HuH-7.5 (cell line): ENCODE measurements around the gene GPC5.
"Not testable (repeated sequence)": the region's sequence is repeated elsewhere in the genome, so short reads cannot be mapped to it uniquely, and the experiment has no call there.

Experiments used
- DNase-seq: peaks from one replicate; pipeline ENCODE4 v3.0.0; 2011; ENCODE audit warnings: low spot score

GPC5 gene

DNA sequence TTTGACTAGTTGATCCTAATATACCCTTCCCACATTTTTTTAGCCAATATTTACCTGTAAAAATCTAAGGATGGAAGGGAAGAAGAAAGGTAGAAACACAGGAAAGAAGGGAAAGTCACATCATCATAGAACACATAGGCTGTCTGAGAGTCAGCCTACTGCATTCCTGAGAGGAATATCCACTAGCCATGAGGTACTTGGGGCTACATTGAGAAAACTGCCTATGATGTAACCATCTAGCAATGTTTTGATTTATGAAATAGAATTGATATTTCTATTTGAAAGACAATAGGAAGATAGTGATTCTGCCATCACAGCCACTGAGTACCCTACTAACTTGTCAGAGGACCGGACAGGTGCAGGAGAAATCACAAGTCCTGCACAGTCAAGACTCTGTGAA lies 873.8 kb downstream of the GPC5 start:
- no peak for DNase-seq

DNA sequence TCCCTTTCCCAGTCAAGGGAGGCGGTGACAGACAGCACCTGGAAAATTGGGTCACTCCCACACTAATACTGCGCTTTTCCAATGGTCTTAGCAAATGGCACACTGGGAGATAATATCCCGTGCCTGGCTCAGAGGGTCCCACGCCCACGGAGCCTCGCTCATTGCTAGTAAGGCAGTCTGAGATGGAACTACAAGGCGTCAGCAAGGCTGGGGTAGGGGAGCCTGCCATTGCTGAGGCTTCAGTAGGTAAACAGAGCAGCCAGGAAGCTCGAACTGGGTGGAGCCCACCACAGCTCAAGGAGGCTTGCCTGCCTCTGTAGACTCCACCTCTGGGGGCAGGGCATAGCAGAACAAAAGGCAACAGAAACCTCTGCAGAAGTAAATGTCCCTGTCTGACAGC lies 882.6 kb downstream of the GPC5 start:
- not testable (repeated sequence) for DNase-seq

DNA sequence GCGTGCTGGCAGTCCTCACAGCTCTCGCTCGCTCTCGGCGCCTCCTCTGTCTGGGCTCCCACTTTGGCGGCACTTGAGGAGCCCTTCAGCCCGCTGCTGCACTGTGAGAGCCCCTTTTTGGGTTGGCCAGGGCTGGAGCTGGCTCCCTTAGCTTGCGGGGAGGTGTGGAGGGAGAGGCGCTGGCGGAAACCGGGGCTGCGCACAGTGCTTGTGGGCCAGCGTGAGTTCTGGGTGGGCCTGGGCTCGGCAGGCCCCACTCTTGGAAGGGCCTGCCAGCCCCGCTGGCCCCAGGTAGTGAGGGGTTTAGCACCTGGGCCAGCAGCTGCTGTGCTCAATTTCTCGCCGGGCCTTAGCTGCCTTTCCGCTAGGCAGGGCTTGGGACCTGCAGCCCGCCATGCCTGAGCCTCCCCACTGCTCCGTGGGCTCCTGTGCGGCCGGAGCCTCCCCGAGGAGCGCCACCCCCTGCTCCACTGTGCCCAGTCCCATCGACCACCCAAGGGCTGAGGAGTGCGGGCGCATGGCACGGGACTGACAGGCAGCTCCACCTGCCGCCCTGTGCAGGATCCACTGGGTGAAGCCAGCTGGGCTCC lies 892.4 kb downstream of the GPC5 start:
- not testable (repeated sequence) for DNase-seq

DNA sequence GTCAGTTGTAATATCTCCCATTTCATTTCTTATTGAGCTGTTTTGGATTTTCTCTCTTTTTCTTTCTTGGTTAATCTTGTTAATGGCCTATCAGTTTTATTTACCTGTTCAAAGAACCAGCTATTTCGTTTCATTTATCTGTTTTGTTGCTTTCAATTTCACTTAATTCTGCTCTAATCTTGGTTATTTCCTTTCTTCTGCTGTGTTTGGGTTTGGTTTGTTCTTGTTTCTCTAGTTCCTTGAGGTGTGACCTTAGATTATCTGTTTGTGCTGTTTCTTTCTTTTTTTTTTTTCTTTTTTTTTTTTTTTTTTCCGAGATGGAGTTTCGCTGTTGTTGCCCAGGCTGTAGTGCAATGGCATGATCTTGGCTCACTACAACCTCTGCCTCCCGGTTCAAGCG lies 896.1 kb downstream of the GPC5 start:
- DNase-seq, result not testable (repeated sequence)

GRCh38 chr13:92296154-92296671 lies 897.8 kb downstream of the GPC5 start:
- DNase-seq, result not testable (repeated sequence)

GRCh38 chr13:92297971-92298942 lies 899.8 kb downstream of the GPC5 start:
- DNase-seq, result no peak

DNA sequence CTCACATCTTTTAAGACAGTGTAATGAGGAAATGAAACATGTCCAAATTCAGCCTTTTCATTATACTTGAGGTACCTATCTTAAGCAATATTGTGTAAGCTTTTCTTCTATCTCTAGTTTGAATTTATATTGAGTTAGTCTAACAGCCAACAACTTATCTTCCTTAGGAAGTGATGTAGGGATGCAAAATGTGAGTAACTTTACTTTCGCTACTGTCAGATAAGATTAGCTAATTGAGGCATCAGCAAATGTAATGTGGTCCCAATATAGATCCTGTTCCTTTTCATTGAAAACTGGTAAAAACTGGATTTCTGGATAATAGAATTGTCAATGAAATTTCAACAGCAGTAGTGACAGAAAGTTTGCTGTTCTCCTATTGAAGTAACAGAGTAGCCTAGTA lies 902.2 kb downstream of the GPC5 start:
- DNase-seq, result no peak

DNA sequence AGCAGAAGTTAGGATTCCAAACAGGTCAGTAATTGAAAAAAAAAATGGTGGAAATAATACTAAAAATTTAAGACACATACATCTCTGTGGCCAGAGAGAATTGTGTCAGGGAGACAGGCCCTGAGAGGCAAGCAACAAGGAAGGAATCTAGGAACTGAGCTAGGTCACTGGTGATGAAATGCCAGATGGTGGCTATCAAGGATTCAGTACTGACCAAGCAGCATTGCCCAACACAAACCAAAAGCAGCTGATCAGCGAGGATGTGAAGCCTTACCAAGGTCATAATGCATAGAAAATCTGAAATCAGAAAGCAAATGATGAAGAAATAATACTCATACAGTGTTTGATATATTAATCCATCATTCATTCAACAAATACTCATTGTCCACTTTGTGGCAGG lies 905.0 kb downstream of the GPC5 start:
- DNase-seq, result no peak

- DNase-seq, result no peak
Measured at GRCh38 chr13:92307752-92308151, 909.3 kb downstream of the GPC5 start.

DNA sequence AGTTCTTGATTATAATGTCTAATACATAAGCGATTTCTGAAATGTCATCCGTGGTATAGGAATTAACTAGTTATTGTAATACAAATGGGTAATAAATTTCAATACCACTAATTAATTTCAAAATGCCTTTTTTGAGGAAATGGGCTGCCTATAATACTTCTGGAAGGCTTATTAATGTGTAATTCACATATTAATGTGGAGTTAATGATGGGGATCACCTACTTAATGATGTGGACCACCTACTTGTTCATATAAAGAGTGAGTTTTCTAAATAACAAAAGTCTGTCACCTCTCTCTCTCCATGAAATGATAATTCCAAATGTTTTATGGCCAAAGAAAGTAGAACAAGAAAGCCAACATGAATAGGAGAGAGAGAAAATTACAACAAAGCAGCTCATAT lies 914.4 kb downstream of the GPC5 start:
- DNase-seq, result no peak

- no peak for DNase-seq
Measured at GRCh38 chr13:92313382-92313781, 915.0 kb downstream of the GPC5 start.

DNA sequence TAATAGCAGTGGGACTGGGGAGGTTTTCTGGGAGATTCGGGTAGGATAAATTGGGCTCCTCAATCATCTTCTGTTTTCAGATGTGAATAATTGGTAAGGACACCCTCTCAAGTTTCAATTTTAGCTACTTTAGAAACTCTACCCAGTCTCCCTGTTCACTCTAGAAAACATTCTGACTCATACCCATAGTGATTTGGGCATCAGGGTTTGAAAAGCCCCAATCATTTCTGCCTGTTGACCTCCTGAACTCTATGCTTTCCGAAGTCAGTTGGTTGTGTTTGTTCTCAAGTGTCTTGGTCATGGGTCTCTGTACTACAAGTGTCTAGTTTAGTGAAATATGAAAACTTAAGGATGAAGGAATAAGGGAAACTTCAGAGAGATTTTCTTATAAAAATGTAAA lies 916.8 kb downstream of the GPC5 start:
- DNase-seq, result no peak

DNA sequence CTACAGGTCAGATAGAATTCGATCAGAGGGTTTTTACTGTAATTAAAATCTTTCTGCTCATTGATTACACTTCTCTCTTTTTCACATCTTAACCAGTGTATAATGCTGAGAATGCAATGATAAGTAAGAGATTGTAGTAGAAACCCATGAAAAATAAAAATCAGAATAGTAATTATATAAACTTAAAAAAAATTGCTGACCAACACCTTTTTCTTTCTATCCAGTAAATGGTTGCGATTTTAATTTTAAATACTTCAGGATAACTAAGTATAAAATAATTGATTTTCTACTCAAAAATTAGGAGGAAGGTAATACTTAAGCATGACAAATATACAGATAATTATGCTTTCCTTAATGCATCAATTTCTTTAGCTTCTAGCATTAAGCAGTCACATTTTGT lies 917.6 kb downstream of the GPC5 start:
- DNase-seq, result no peak

DNA sequence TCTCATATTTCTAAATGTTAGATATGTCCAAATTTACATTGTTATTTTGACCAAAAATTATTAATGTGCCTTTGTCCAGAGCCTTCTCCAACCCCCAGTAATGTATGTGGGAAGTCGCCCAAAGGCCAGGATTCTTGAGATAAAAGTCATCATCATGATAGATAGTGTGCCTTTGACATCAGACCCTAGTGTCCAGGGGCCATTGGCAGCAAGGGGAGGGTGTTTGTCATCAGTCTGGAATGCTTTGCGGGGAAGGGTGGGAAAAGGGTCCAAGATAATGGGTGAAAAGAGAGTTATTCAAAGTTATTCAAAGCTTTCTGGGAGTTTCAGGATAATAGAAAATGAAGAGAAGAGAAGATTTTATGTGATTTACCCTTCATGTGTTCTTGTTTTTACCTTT lies 918.6 kb downstream of the GPC5 start:
- no peak for DNase-seq

DNA sequence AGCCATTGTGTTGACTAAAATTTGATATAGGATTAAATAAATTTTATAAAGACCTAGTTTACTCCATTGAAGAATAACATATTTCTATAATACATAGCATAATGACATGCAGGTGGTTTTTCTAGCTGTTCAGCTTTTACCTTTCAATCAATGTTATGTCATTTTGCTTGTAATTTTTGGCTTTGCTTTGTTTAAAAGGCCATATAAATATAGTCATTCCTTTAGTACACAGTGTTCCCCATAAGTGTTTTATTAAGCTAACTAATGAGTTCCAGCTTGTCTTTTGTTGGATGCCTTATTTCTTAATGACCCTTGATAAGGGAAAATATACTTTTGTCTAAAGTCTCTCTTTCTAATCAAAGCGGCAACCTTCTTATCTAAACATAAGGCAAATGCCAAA lies 921.9 kb downstream of the GPC5 start:
- no peak for DNase-seq

GRCh38 chr13:92321174-92321573 lies 922.8 kb downstream of the GPC5 start:
- no peak for DNase-seq

- no peak for DNase-seq
Measured at GRCh38 chr13:92345627-92346026, 947.2 kb downstream of the GPC5 start.

GRCh38 chr13:92346046-92346445 lies 947.6 kb downstream of the GPC5 start:
- DNase-seq, result no peak

- DNase-seq, result no peak
Measured at GRCh38 chr13:92354583-92354982, 956.2 kb downstream of the GPC5 start.

DNA sequence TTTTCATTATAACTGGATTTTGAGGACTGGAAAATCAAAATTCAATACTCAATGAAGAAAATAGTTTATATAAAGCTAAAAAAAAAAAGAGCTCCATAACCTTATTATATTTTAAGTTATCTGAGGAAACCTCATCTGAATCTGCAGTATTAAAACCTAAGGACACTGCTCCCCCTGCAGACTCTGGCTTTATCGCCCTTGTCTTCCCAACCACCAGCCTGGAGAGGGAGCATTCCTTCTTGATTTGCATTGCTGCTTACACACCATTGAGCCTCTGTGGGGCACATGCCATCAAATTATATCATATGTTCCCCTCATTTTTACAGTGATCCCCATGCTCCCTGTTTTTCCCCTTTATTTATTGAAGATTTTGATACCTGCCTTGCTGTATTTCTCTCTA lies 956.8 kb downstream of the GPC5 start:
- peak; percentile 6 for DNase-seq

GRCh38 chr13:92362717-92363116 lies 964.3 kb downstream of the GPC5 start:
- no peak for DNase-seq

GRCh38 chr13:92365904-92366303 lies 967.5 kb downstream of the GPC5 start:
- DNase-seq, result no peak

- DNase-seq, result no peak
Measured at GRCh38 chr13:92377396-92377795, 979.0 kb downstream of the GPC5 start.
